T-helper 2 cell (primary cell): ENCODE measurements around the gene ABHD16A.

Source experiments
- DNase-seq, 5 experiments: peaks; one replicate each; pipeline versions ENCODE4 v3.0.0 to v3.0.0-alpha.2; 2012 to 2022

Gene ABHD16A

GRCh38 chr6:31687860-31688693 is 15.0 kb downstream of the ABHD16A start:
- no peak for DNase-seq

- no peak for DNase-seq
Observed at GRCh38 chr6:31687321-31687720, 15.8 kb downstream of the ABHD16A start.

- no peak for DNase-seq
Observed at GRCh38 chr6:31686483-31686882, 16.6 kb downstream of the ABHD16A start.

DNA sequence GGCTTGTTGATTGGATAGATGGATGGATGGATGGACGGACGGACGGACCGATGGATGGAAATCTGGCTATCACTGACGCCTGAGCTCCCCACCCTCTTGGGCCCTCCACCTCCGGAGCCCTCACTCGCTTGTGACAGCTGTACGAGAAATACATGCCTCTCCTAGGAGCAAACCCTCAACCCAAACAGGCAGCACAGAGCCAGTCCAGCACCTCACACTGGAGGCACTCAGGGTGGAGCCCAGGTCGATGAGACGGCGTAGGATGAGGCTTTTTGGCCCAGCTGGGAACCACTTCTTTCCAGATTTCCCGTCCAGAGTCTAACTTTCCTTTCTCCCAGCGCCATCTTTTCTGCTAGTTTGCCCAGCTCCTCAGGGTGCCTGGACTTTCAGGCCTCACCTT is 19.5 kb downstream of the ABHD16A start:
- no peak for DNase-seq

DNA sequence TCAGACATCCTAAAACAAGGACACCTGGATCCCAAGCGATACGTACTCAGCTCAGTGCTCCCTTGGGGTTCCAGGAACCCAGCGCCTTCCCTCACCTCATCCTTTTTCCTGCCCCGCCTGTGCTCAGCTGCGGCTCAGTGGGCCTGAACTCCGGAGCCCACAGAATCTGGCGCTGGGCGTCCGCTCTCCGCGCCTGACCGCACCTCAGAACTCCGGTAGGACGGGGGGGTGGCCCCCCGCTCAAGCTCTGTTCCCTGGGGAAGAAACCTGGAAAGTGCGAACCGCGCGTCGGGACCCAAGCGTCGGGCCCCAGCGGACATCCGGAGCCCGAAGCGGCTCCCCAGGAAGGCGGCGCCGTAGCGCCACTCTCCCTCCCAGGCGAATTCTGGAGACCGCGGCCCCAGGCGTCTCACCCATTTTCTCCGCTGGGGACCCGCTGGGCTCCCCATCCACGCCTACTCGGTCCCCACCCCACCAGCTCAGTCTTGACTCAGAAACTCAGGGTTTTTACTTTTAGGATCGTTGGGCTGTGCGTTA is 21.9 kb downstream of the ABHD16A start:
- peak in 3 of 5 experiments; percentile 25 to 51 (median 38) for DNase-seq

DNA sequence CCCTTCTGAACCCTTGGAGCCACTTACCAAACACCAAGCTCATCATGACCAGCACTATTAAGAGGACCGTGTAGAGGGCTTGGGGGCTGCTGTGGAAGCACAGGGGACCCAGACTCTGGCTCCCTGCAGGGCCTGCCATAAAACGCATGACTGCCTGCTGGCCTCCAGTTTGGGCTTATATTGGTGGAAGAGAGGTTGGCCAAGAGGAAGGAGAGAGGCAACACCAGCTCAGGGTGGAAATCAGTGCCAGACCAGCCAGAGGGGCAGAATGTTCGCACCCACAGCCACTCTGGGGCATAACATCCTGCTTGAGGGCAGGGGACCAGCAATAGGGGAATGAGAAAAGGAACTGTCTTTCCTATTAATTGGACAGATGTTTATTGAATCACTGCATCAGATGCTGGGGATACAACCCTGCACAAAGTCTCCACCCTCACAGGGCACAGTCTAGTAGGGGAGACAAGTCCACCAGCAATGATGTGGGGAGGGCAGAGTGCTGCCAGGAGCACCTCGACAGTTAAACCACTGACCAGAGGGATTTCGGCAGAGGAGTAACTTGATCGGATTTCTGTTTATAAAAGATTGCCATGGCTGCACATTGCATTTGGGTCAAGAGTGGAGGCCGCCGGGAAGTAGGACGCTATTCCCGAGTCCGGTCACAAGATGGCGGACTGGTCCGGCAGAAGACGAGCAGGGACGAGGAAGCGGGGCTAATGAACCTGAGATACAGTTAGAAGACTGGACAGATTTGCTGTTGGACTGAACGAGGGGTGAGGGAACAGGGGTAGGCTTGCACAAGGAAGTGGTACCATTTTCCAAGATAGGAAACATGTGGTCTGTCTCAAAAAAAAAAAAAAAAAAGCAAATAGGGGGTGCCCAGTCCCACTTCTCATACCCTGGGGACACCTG is 22.6 kb downstream of the ABHD16A start, which contains the start of gene LY6G5C:
TSS of gene LY6G5C (minus strand) at position 842 of the 909 bp plus-strand sequence. CDS start at position 148, 694 bp downstream.
- peak in 3 of 5 experiments; percentile 44 to 75 (median 45) for DNase-seq

GRCh38 chr6:31677955-31678354 is 25.2 kb downstream of the ABHD16A start:
- no peak for DNase-seq

- no peak for DNase-seq
Observed at GRCh38 chr6:31676904-31677303, 26.2 kb downstream of the ABHD16A start.

DNA sequence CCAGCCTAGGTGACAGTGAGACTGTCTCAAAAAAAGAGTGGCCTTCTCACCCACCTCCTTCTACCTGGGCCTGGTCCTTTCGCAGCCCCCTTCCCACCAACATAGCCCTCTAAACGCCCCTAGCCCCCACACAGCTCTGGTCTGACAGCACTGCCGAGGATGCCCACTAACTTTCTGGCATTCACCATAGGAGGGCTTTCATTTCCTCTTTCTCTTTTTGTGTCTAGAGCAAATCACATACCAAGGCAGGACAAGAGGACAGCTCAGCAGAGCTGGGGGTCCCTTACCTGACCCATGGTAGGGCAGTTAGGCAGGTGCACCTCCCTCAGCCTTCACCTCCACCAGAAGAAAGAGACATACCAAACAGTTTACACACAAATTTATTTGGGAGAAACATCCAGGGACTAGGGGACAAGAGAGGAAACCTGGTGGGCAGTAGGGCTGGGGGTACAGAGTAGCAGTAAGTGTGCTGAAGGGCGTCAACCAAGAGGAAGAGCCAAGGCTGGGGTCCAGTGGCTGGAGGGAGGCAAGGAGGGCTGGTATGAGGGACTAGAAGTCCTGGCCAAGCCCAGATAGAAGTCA is 26.7 kb downstream of the ABHD16A start:
- DNase-seq: no peak

DNA sequence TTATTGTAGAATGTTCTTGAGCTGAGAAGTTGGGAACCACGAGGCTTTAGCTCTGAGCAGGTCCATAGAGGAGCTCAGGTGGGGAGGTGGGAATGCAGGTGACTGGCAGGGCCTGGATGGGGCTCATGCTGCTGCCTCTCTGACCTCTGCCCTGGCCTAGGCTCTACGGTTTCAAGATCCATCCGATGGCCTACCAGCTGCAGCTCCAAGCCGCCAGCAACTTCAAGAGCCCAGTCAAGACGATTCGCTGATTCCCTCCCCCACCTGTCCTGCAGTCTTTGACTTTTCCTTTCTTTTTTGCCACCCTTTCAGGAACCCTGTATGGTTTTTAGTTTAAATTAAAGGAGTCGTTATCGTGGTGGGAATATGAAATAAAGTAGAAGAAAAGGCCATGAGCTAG is 33.4 kb downstream of the ABHD16A start, which contains the start of gene LY6G5B:
TSS of gene LY6G5B (plus strand) at position 301 of the 400 bp plus-strand sequence. CDS start 975 bp downstream, outside the sequence.
- DNase-seq: no peak

- no peak for DNase-seq
Observed at GRCh38 chr6:31666337-31666965, 36.7 kb downstream of the ABHD16A start.

DNA sequence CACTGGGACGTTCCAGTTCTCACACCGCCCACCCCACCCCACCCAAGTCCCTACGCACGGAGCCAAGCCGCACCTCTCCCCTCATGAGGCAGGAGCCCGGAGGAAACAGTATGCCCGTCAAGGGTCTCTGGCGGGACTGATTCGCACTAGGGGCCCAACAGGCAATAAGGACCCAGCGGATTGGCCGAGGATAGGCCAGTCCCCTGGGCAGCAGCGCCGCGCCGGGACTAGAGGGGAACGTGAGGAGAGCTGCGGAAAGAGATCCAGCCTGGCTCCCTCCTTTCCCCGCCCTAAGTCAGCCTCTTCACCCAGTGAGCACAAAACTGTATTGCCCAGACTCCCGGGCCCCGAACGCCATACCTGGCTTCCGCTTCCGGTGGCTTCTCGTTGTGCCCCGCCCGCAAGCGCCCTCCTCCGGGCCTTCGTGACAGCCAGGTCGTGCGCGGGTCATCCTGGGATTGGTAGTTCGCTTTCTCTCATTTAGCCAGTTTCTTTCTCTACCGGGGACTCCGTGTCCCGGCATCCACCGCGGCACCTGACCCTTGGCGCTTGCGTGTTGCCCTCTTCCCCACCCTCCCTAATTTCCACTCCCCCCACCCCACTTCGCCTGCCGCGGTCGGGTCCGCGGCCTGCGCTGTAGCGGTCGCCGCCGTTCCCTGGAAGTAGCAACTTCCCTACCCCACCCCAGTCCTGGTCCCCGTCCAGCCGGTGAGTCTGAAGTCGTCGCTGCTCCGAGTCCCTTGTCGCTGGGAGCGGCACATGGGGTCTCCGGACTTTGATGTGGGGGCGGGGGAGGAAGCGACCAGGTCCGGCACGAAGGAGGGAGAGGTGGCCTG is 37.4 kb downstream of the ABHD16A start, which contains the start of gene CSNK2B:
TSS of gene CSNK2B (plus strand) at position 580 of the 836 bp plus-strand sequence. CDS start 752 bp downstream, outside the sequence.
- DNase-seq: peak; percentile 94 to 99 (median 98)

DNA sequence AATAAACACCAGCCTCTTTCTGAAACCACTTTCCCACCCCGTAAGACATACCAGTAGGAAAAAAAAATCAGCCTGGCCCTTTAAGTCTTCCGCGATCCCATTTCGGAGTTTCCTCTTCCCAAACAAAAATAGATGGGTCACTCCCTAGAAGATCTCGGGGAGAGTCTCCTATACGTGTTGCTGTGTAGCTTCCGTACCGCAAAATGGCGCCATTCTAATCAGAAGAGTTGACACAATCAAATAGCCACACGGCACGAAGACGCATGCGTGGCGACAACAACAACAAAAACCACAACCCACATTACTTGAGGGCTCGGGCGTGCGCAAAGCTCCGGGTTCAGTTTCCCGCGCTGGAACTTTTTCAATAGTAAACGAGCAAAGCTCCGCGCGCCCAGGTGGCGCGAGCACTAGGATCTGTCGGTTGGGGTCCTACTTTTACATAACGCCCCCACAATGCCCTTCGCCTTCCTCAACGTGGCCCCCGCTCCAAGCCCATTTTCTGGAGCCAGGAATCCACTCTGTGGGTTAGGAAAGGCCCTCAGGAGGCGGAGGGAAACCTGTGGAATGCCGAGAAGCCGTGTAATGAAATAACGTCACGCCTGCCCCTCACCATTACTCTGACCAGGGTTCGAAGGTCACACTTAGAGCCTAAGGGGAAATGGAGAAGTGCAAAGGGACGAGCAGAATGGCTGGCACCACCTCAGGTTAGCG is 38.2 kb downstream of the ABHD16A start, which contains the start of gene GPANK1:
TSS of gene GPANK1 (minus strand) at position 208 of the 711 bp plus-strand sequence. CDS start 519 bp downstream, outside the sequence.
- DNase-seq: peak; percentile 73 to 97 (median 86)

DNA sequence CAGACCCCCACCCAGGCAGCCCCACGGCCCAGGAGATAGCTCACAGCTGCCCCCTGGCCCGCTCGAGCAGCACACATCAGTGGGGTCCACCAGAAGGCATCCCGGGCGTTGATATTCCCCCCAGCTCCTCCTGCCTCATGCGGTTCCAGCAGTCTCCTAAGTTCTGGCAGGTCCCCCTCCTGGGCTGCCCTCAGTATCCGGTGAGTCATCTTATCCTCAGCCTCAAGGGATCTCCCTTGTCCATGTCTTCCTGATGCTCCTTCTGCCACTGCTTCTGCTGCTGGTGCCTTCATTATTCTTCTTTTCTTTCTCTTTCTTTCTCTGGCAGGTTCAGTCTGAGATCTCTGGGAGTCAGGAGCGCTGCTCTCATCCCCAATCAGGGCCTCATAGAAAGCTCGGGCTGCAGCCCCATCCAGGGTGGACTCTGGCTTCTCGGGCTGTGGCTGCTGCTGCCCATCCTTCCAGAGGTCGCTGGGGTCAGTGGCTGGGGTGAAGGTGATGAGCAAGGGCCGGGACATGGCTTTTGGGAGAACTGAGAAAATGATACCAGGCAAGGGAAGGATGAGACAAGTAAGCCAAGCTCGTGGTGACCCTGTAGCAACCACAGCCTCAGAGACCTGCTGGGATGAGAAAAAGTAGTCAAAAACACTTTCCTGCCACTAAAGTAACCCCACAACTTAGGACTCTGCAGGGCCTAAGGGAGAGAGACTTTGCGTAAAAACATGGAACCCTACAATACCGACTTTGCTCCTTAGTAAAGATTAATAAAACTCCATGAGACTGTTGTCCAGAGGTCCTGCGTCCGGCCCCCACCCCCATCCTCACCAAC is 38.9 kb downstream of the ABHD16A start:
- DNase-seq: peak in 1 of 5 experiments; percentile 26

DNA sequence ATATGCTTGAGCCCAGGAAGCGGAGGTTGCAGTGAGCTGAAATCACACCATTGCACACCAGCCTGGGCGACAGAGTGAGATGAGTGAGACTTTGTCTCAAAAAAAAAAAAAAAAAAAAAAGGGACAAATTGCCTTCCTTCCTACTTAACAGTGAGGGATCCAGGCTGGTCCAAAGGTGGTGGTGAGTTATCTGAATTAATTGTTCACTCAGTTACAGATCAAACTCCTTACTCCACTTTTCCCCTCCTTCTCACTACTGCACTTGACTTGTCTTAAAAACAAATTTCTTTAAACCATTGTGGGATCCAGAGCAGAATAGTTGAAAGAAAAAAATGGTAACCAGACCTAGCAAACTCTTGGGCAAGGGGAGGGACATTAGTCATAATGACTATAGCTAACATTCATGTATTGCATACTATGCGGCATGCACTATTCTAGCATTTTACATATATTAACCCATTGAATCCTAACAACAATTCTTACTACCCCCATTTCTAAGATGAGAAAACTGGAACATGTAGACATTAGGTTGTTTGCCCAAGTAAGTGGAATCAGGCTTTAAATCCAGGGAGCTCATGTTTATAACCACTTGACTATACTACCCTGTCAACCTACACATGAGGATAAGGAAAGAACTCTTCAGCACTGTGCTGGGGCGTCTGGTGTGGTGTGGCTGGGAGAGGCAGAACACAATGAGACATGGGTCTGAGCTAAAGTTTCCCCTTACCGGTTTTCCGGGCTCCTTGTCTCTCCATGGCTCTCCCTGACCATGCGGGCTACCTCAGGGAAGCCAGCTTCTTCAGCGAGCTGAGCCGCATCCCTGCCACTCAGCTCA is 39.8 kb downstream of the ABHD16A start:
- no peak for DNase-seq

- no peak for DNase-seq
Observed at GRCh38 chr6:31662124-31662723, 40.9 kb downstream of the ABHD16A start.

GRCh38 chr6:31661262-31662123 is 41.6 kb downstream of the ABHD16A start:
- DNase-seq: no peak
